CD4-positive, alpha-beta T cell (primary cell): ENCODE data around the gene EXOC5. TPM values are rescaled to one million over a fixed set of nuclear protein-coding genes. Genes with fewer than 3 reads are reported as not detected.

Source experiments
- ATAC-seq: fragments of 200-7000 bp; cut with Tn5 transposase; one replicate; pipeline ENCODE4 v1.10.0; 2022; ENCODE audit warnings: mild to moderate bottlenecking; ENCODE audit not compliant: poor library complexity
- CTCF ChIA-PET: fragments of 350-600 bp; sonication (Branson Sonifier 250); formaldehyde crosslinking; loops from one replicate; lab custom pipeline; 2021; ENCODE audit warnings: antibody characterized with exemption, inconsistent platforms; lab: Charles Lee
- POLR2A ChIA-PET: fragments of 350-600 bp; sonication (Branson Sonifier 250); formaldehyde crosslinking; loops from one replicate; lab custom pipeline; 2021; ENCODE audit warnings: antibody characterized with exemption, inconsistent platforms; lab: Charles Lee
- DNase-seq, 14 experiments: peaks; one replicate each; pipeline ENCODE4 v3.0.0-alpha.2; 2013 to 2020; ENCODE audit warnings: mixed read lengths in 2 of 14
- H3K27ac ChIP-seq, 2 donors: one replicate each; pipeline versions ENCODE4 v1.5.1 to v1.7.0; 2013; ENCODE audit warnings: low read length in 2 of 2, low read depth in 1 of 2, mild to moderate bottlenecking in 1 of 2
- H3K27me3 ChIP-seq, 2 experiments: 1 replicate in 1 of 2; 2 replicates in 1 of 2; pipeline versions ENCODE4 v1.6.1 to v1.7.0; 2013; ENCODE audit warnings: low read length in 2 of 2, control low read depth in 1 of 2, mild to moderate bottlenecking in 1 of 2, moderate library complexity in 1 of 2; ENCODE audit not compliant: insufficient read depth in 2 of 2, control insufficient read depth in 1 of 2
- H3K36me3 ChIP-seq: one replicate; pipeline ENCODE4 v1.6.1; 2013; ENCODE audit warnings: low read length, control low read depth; ENCODE audit not compliant: insufficient read depth
- H3K4me1 ChIP-seq: one replicate; pipeline ENCODE4 v1.6.1; 2013; ENCODE audit warnings: low read length, control low read depth; ENCODE audit not compliant: insufficient read depth
- H3K4me3 ChIP-seq: one replicate; pipeline ENCODE4 v1.5.1; 2013; ENCODE audit warnings: mild to moderate bottlenecking, low read length, moderate library complexity
- H3K9me3 ChIP-seq, 2 experiments: 1 replicate in 1 of 2; 2 replicates in 1 of 2; pipeline versions ENCODE4 v1.6.1 to v1.7.0; 2013; ENCODE audit warnings: low read length in 2 of 2, mild to moderate bottlenecking in 2 of 2, control low read depth in 1 of 2, moderate library complexity in 1 of 2; ENCODE audit not compliant: control insufficient read depth in 1 of 2, insufficient read depth in 1 of 2
- H3K27ac Mint-ChIP-seq: one replicate; pipeline ENCODE4 v1.8.0; 2020; ENCODE audit warnings: mixed read lengths
- H3K27me3 Mint-ChIP-seq: one replicate; pipeline ENCODE4 v1.8.0; 2021; ENCODE audit warnings: mixed read lengths
- H3K36me3 Mint-ChIP-seq: one replicate; pipeline ENCODE4 v1.8.0; 2021; ENCODE audit warnings: low read depth, mixed read lengths
- H3K4me1 Mint-ChIP-seq: one replicate; pipeline ENCODE4 v1.8.0; 2021; ENCODE audit warnings: low read depth, mixed read lengths
- H3K4me3 Mint-ChIP-seq: one replicate; pipeline ENCODE4 v1.8.0; 2020; ENCODE audit warnings: mild to moderate bottlenecking, mixed read lengths
- H3K9me3 Mint-ChIP-seq: one replicate; pipeline ENCODE4 v1.8.0; 2020; ENCODE audit warnings: mixed read lengths
- CTCF ChIP-seq: fragments of 200-600 bp; IDR thresholded peaks from one replicate; pipeline ENCODE4 v1.8.0; 2022; ENCODE audit warnings: antibody characterized with exemption, mild to moderate bottlenecking
- intact Hi-C, 2 experiments: fragments of 100-400 bp; cut with DNase I in 1 of 2; cut with micrococcal nuclease in 1 of 2; formaldehyde crosslinking; loops; one replicate each; pipeline versions ENCODE4 v1.15.1 to v1.9.0; 2023 to 2025; cut with DNase I, micrococcal nuclease
- total RNA-seq, 174 experiments: library from RNA in 2 of 174; stranded (reverse) in 2 of 174; gene quantifications; one replicate each; pipeline ENCODE4 v1.2.3 and lab custom pipeline; 2021 to 2026

Gene EXOC5
- total RNA-seq, 2 experiments from 2014 or later: 17.1 to 18.1 TPM

- no peaks in the 10 kb centered on the region for H3K36me3 ChIP-seq
- H3K4me1 ChIP-seq: no peaks in the 10 kb centered on the region
- H3K27me3 ChIP-seq: peaks cover 0 to 4% of the 10 kb centered on the region in 2 experiments
- no peak for TF ChIP-seq CTCF
- intact Hi-C loops: no loop called here
- no peak overlapping the region for H3K4me3 ChIP-seq
- ATAC-seq (no peak), DNase-seq (no peak)
- no peak overlapping the region for H3K27ac ChIP-seq
- H3K9me3 Mint-ChIP-seq: no peaks in the 10 kb centered on the region
- ChIA-PET CTCF (interaction anchor here (1.0 kb wide), 1 partner anchor 11 kb away, joined by 3 read pairs; no protein-coding TSS in a partner anchor), POLR2A (no interaction called here)
- H3K27me3 Mint-ChIP-seq: peaks cover 23% of the 10 kb centered on the region
- H3K4me3 Mint-ChIP-seq: no peak overlapping the region
- no peak overlapping the region for H3K27ac Mint-ChIP-seq
- H3K36me3 Mint-ChIP-seq: no peaks in the 10 kb centered on the region
- no peaks in the 10 kb centered on the region for H3K9me3 ChIP-seq
- no peaks in the 10 kb centered on the region for H3K4me1 Mint-ChIP-seq
Observed at GRCh38 chr14:57161583-57162234, 107.0 kb downstream of the EXOC5 start.

- ATAC-seq (no peak), DNase-seq (no peak)
- Mint-ChIP-seq H3K27me3 (peaks cover 25% of the 10 kb centered on the region), H3K4me1 (no peaks in the 10 kb centered on the region), H3K27ac (no peak overlapping the region), H3K36me3 (no peaks in the 10 kb centered on the region), H3K9me3 (no peaks in the 10 kb centered on the region), H3K4me3 (no peak overlapping the region)
- Histone ChIP-seq H3K27me3 (peaks cover 3 to 4% of the 10 kb centered on the region in 2 experiments), H3K27ac (no peak overlapping the region), H3K36me3 (no peaks in the 10 kb centered on the region), H3K9me3 (no peaks in the 10 kb centered on the region), H3K4me1 (no peaks in the 10 kb centered on the region), H3K4me3 (no peak overlapping the region)
- intact Hi-C loops: no loop called here
- TF ChIP-seq CTCF: no peak
- ChIA-PET POLR2A (no interaction called here), CTCF (no interaction called here)
Observed at GRCh38 chr14:57160333-57160732, 108.4 kb downstream of the EXOC5 start.

- H3K9me3 ChIP-seq: no peaks in the 10 kb centered on the region
- Mint-ChIP-seq H3K36me3 (no peaks in the 10 kb centered on the region), H3K4me3 (no peak overlapping the region), H3K4me1 (no peaks in the 10 kb centered on the region), H3K27ac (no peak overlapping the region), H3K9me3 (no peaks in the 10 kb centered on the region), H3K27me3 (peaks cover 22% of the 10 kb centered on the region)
- no peaks in the 10 kb centered on the region for H3K36me3 ChIP-seq
- DNase-seq (no peak), ATAC-seq (no peak)
- H3K27me3 ChIP-seq: peaks cover under 1 to 5% of the 10 kb centered on the region in 2 experiments
- no peak overlapping the region for H3K4me3 ChIP-seq
- ChIA-PET CTCF (no interaction called here), POLR2A (no interaction called here)
- intact Hi-C loops: no loop called here
- no peak for TF ChIP-seq CTCF
- no peak overlapping the region for H3K27ac ChIP-seq
- H3K4me1 ChIP-seq: no peaks in the 10 kb centered on the region
Observed at GRCh38 chr14:57153286-57153685, 115.4 kb downstream of the EXOC5 start.

Other genes with a start within 250 kb of the EXOC5 start
- 10 to 100 TPM; 39.2 to 40.4 TPM for gene AP5M1, start 66 bp upstream of the EXOC5 start, total RNA-seq
- gene NAA30, start 121.7 kb upstream of the EXOC5 start, total RNA-seq: 10 to 100 TPM; 25.8 to 27.7 TPM
- gene CCDC198, start 225.0 kb upstream of the EXOC5 start, total RNA-seq: not detected